Subcutaneous abdominal adipose tissue (tissue), 5 donors: ENCODE data around the gene RDH5.

ENCODE experiments used
- H3K27ac ChIP-seq: one replicate; pipeline ENCODE4 v1.7.0; 2013; ENCODE audit warnings: low read depth, mild to moderate bottlenecking, inconsistent platforms, low read length, moderate library complexity
- H3K27me3 ChIP-seq, 5 donors: one replicate each; pipeline ENCODE4 v1.7.0; 2013; ENCODE audit warnings: low read length in 5 of 5, inconsistent platforms in 1 of 5; ENCODE audit not compliant: control insufficient read depth in 5 of 5, insufficient read depth in 4 of 5
- H3K36me3 ChIP-seq, 5 donors: one replicate each; pipeline ENCODE4 v1.7.0; 2013; ENCODE audit warnings: low read length in 5 of 5; ENCODE audit not compliant: control insufficient read depth in 5 of 5, insufficient read depth in 5 of 5
- H3K4me1 ChIP-seq, 5 donors: one replicate each; pipeline ENCODE4 v1.7.0; 2013; ENCODE audit warnings: low read length in 5 of 5, mild to moderate bottlenecking in 3 of 5, moderate library complexity in 1 of 5; ENCODE audit not compliant: control insufficient read depth in 5 of 5, insufficient read depth in 5 of 5
- H3K4me3 ChIP-seq, 5 donors: one replicate each; pipeline ENCODE4 v1.7.0; 2013; ENCODE audit warnings: low read length in 5 of 5, low read depth in 1 of 5
- H3K9ac ChIP-seq, 5 donors: one replicate each; pipeline ENCODE4 v1.7.0; 2013; ENCODE audit warnings: low read length in 5 of 5, mild to moderate bottlenecking in 4 of 5, moderate library complexity in 3 of 5
- H3K9me3 ChIP-seq, 5 donors: one replicate each; pipeline ENCODE4 v1.7.0; 2013; ENCODE audit warnings: low read length in 5 of 5; ENCODE audit not compliant: control insufficient read depth in 5 of 5
- donor health status: healthy.
- donor health status: healthy.
- donor health status: healthy.
- donor health status: healthy.
- donor health status: healthy.

Gene RDH5

GRCh38 chr12:55743406-55744339 lies 23.5 kb downstream of the RDH5 start:
- H3K27me3 ChIP-seq = peaks cover 8 to 19% (median 9%) of the 10 kb centered on the region in 5 donors
- H3K27ac ChIP-seq = no peak overlapping the region
- peak overlapping the region; percentile 32 to 75 (median 70) for H3K4me3 ChIP-seq
- peaks cover 2 to 29% (median 20%) of the 10 kb centered on the region in 5 donors for H3K4me1 ChIP-seq
- peaks cover 0 to under 1% (median 0%) of the 10 kb centered on the region in 5 donors for H3K36me3 ChIP-seq
- peak overlapping the region in 2 of 5 donors; percentile 38 to 64 for H3K9ac ChIP-seq
- H3K9me3 ChIP-seq = no peaks in the 10 kb centered on the region

GRCh38 chr12:55744340-55745030 lies 24.3 kb downstream of the RDH5 start:
- Histone ChIP-seq H3K36me3 (peaks cover 0 to 3% (median 0%) of the 10 kb centered on the region in 5 donors), H3K27ac (no peak overlapping the region), H3K9me3 (no peaks in the 10 kb centered on the region), H3K4me1 (peaks cover 2 to 27% (median 20%) of the 10 kb centered on the region in 5 donors), H3K9ac (no peak overlapping the region), H3K4me3 (peak overlapping the region; percentile 16 to 75 (median 66)), H3K27me3 (peaks cover 8 to 19% (median 9%) of the 10 kb centered on the region in 5 donors)

DNA sequence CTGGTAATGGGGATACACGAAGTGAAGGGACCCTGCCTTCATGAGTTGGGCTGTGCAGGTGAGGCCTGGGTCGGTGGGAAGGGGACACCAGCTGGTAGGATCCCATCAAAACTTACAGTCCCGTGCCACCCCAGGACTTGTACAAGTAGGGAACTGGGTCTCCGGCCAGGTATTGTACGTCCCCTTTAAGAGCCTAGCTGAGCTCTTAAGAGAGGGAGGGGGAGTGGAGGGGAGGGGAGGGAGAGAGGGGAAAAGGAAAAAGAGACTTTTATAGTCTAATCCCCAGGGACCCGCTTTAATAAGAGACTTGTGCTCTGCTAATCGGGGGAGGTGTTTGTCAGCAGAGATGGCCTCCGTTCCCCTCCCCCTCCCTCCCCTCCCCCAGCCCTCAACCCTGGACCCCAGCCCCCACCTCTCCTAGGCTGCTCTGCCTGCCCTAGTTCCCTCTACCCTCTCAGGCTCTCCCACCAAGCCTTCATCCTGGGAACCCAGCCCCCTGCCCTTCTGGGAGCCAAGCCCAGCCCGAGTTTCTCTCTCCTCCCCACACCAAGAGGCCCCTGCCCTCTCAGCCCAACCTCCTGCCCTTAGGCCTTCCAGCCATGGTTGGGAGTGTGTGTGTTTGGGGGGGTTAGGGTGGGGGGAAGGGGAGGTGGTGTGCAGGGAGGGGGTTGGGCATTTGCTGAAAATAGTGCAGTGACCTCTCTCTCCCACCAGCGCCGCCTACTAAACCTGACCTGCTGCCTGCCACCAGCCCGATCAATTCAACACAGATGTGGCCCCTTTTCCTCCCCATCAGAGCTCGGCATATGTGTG lies 25.4 kb downstream of the RDH5 start:
- Histone ChIP-seq H3K36me3 (peaks cover 0 to 3% (median 0%) of the 10 kb centered on the region in 5 donors), H3K4me1 (peaks cover 2 to 27% (median 20%) of the 10 kb centered on the region in 5 donors), H3K9ac (no peak overlapping the region), H3K27me3 (peaks cover 8 to 19% (median 9%) of the 10 kb centered on the region in 5 donors), H3K4me3 (peak overlapping the region in 3 of 5 donors; percentile 22 to 27 (median 25)), H3K27ac (no peak overlapping the region), H3K9me3 (no peaks in the 10 kb centered on the region)

DNA sequence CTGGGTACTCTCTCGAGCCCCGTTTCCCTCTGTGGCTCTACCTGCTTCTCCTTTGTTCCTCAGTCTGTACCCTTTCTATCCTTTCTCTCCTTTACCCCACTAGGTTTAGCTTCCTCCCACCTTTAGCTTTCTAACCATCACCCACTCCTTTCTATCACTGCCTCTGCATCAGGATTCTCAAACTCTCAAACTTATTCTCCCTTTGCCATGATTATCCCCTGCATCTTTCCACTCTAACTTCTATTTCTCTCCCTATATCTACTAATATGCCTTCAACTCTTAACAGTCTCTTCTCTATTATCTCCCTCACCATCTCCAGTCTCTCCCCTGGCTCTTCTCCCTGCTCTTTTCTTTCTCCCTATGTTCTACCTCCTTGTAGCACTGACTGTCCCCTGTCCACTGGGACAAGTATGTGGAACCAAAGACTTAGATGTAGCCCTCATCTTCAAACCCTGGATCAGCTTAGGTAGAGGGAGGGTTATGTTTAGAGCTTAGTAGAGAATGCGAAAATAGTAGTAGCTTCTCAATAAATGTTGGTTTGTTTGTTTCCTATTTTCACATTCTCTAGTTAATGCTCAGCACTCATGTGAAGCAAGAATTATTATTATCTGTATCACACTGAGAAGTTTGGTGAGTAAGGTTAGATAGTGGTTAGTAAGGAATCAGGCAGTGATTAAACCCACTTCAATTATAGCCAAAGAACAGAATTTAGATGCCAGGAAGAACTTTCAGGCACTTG lies 26.1 kb downstream of the RDH5 start:
- Histone ChIP-seq H3K9ac (no peak overlapping the region), H3K27me3 (peaks cover 8 to 19% (median 9%) of the 10 kb centered on the region in 5 donors), H3K4me1 (peaks cover 2 to 28% (median 20%) of the 10 kb centered on the region in 5 donors), H3K9me3 (no peaks in the 10 kb centered on the region), H3K27ac (no peak overlapping the region), H3K36me3 (peaks cover 0 to 9% (median 4%) of the 10 kb centered on the region in 5 donors), H3K4me3 (no peak overlapping the region)

DNA sequence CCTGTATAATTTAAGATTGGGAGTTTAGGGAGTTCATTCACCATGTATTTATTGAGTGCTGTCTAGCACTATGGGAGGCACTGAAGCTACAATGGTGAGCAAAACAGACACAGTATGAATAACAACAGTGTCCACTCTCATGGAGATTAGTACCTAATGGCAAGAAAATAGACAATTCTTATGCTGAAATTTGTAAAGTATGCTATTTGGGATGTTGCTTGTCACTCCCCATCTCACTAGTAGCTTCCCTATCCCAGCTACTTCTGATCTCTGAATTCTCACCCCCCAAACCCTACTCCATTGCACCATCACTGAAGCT lies 26.7 kb downstream of the RDH5 start:
- no peak overlapping the region for H3K4me3 ChIP-seq

DNA sequence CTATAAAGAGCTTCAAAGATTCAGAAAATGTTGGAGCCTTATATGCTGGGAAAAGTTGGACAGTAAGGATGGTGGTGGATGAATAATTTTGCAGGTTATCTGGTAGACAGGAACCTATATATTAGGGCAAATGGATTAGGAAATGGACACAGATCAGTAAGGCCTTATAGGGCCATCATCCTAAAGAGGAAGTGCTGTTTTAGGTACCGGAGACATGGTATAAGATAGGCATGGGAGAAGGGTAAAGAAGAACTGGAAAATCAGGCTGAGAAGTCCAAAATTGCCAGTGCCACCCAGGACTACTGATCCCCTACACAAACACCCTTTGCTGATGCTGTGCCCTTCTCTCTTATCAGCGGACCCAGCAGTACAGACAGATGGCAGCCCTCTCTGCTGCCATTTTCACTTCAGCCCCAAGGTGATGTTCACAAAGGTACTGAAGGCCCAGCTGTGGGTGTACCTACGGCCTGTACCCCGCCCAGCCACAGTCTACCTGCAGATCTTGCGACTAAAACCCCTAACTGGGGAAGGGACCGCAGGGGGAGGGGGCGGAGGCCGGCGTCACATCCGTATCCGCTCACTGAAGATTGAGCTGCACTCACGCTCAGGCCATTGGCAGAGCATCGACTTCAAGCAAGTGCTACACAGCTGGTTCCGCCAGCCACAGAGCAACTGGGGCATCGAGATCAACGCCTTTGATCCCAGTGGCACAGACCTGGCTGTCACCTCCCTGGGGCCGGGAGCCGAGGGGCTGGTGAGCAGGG lies 28.2 kb downstream of the RDH5 start:
- no peak overlapping the region for H3K9ac ChIP-seq
- H3K27me3 ChIP-seq = peaks cover 4 to 14% (median 9%) of the 10 kb centered on the region in 5 donors
- H3K27ac ChIP-seq = no peak overlapping the region
- peaks cover 9 to 30% (median 24%) of the 10 kb centered on the region in 5 donors for H3K36me3 ChIP-seq
- H3K4me1 ChIP-seq = peaks cover 0 to 21% (median 14%) of the 10 kb centered on the region in 5 donors
- H3K9me3 ChIP-seq = no peaks in the 10 kb centered on the region
- no peak overlapping the region for H3K4me3 ChIP-seq

More for the DNA sequence above, 26.7 kb downstream of the RDH5 start:
- Histone ChIP-seq H3K9me3 (no peaks in the 10 kb centered on the region), H3K27me3 (peaks cover 8 to 16% (median 9%) of the 10 kb centered on the region in 5 donors), H3K9ac (no peak overlapping the region), H3K4me1 (peaks cover 2 to 27% (median 20%) of the 10 kb centered on the region in 5 donors), H3K36me3 (peaks cover 3 to 15% (median 10%) of the 10 kb centered on the region in 5 donors), H3K27ac (no peak overlapping the region)

GRCh38 chr12:55755246-55755645 lies 35.1 kb downstream of the RDH5 start:
- Histone ChIP-seq H3K27me3 (no peaks in the 10 kb centered on the region), H3K9me3 (no peaks in the 10 kb centered on the region), H3K27ac (no peak overlapping the region), H3K36me3 (peaks cover 42 to 97% (median 77%) of the 10 kb centered on the region in 5 donors), H3K4me1 (peaks cover 0 to 4% (median 0%) of the 10 kb centered on the region in 5 donors), H3K9ac (no peak overlapping the region), H3K4me3 (no peak overlapping the region)

GRCh38 chr12:55757701-55758100 lies 37.5 kb downstream of the RDH5 start:
- peak overlapping the region in 1 of 5 donors; percentile 9 for H3K9ac ChIP-seq
- H3K27ac ChIP-seq = no peak overlapping the region

More at GRCh38 chr12:55757701-55758100, 37.5 kb downstream of the RDH5 start:
- no peaks in the 10 kb centered on the region for H3K27me3 ChIP-seq
- H3K9me3 ChIP-seq = no peaks in the 10 kb centered on the region
- peaks cover 41 to 82% (median 64%) of the 10 kb centered on the region in 5 donors for H3K36me3 ChIP-seq
- no peak overlapping the region for H3K4me3 ChIP-seq
- H3K4me1 ChIP-seq = no peaks in the 10 kb centered on the region
